Activated CD4-positive, alpha-beta T cell treated with anti-CD3 and anti-CD28 coated beads, Interleukin-2, amount 10 ng/mL, durations not matched to agents 24 days and 14 days (primary cell): Measurements from ENCODE around the gene ADAM30. TPM values are rescaled to one million over a fixed set of nuclear protein-coding genes. Genes with fewer than 3 reads are reported as not detected.
A peak's percentile ranks its signal among the peaks of the same experiment; 100 is the strongest.

Experiments used
- DNase-seq: peaks from one replicate; pipeline ENCODE4 v3.0.0; 2022
- H3K27ac Mint-ChIP-seq: one replicate; pipeline ENCODE4 v1.8.0; 2022; ENCODE audit warnings: mild to moderate bottlenecking, mixed read lengths
- H3K27me3 Mint-ChIP-seq: one replicate; pipeline ENCODE4 v1.8.0; 2022; ENCODE audit warnings: mixed read lengths
- H3K36me3 Mint-ChIP-seq: one replicate; pipeline ENCODE4 v1.8.0; 2022; ENCODE audit warnings: low read depth, mild to moderate bottlenecking, mixed read lengths
- H3K4me1 Mint-ChIP-seq: one replicate; pipeline ENCODE4 v1.8.0; 2021; ENCODE audit warnings: mixed read lengths
- H3K4me3 Mint-ChIP-seq: one replicate; pipeline ENCODE4 v1.8.0; 2022; ENCODE audit warnings: mild to moderate bottlenecking, moderate library complexity, mixed read lengths
- H3K9me3 Mint-ChIP-seq: one replicate; pipeline ENCODE4 v1.8.0; 2021; ENCODE audit warnings: mixed read lengths
- intact Hi-C: fragments of 100-400 bp; cut with micrococcal nuclease; formaldehyde crosslinking; loops from one replicate; pipeline ENCODE4 v1.15.1; 2023
- total RNA-seq: library from RNA; stranded (reverse); gene quantifications from 2 replicates; pipeline ENCODE4 v1.2.3, GENCODE V29; 2022

Gene ADAM30
- total RNA-seq = not detected in 2 replicates

- Mint-ChIP-seq H3K4me3 (no peak within 1 kb of the TSS), H3K27ac (no peak within 1 kb of the TSS), H3K4me1 (peaks cover 26% of the 10 kb centered on the region), H3K27me3 (peaks cover 12% of the 10 kb centered on the region), H3K9me3 (no peaks in the 10 kb centered on the region), H3K36me3 (no peaks in the 10 kb centered on the region)
- DNase-seq = no peak
- intact Hi-C loops = no loop called here
Measured at GRCh38 chr1:119896303-119896702, at the start of gene ADAM30. Gene ADAM30, minus strand, starts transcription at chr1:119896515. Its CDS starts 179 bp downstream, at chr1:119896336.

- intact Hi-C loops = loop anchor here (10.0 kb wide), 2 partner anchors 198 to 202 kb away; no protein-coding TSS in a partner anchor
- no peak for DNase-seq
- peaks cover 40% of the 10 kb centered on the region for H3K36me3 Mint-ChIP-seq
- no peaks in the 10 kb centered on the region for H3K27me3 Mint-ChIP-seq
- H3K4me3 Mint-ChIP-seq = no peak overlapping the region
- no peaks in the 10 kb centered on the region for H3K9me3 Mint-ChIP-seq
- no peak overlapping the region for H3K27ac Mint-ChIP-seq
- H3K4me1 Mint-ChIP-seq = peaks cover 4% of the 10 kb centered on the region
Measured at GRCh38 chr1:119943216-119943615, 46.9 kb upstream of the ADAM30 start.

GRCh38 chr1:119941392-119941791, 45.1 kb upstream of the ADAM30 start:
- peak; percentile 44 for DNase-seq
- intact Hi-C loops = loop anchor here (10.0 kb wide), 2 partner anchors 197 to 203 kb away; no protein-coding TSS in a partner anchor
- H3K27ac Mint-ChIP-seq = no peak overlapping the region
- H3K9me3 Mint-ChIP-seq = no peaks in the 10 kb centered on the region
- H3K4me1 Mint-ChIP-seq = peaks cover 4% of the 10 kb centered on the region
- H3K27me3 Mint-ChIP-seq = no peaks in the 10 kb centered on the region
- no peak overlapping the region for H3K4me3 Mint-ChIP-seq
- H3K36me3 Mint-ChIP-seq = peaks cover 47% of the 10 kb centered on the region

- Mint-ChIP-seq H3K4me1 (peaks cover 4% of the 10 kb centered on the region), H3K4me3 (no peak overlapping the region), H3K9me3 (no peaks in the 10 kb centered on the region), H3K27ac (no peak overlapping the region), H3K27me3 (no peaks in the 10 kb centered on the region), H3K36me3 (peaks cover 48% of the 10 kb centered on the region)
- intact Hi-C loops = loop anchor here (10.0 kb wide), 2 partner anchors 196 to 204 kb away; no protein-coding TSS in a partner anchor
- no peak for DNase-seq
Measured at GRCh38 chr1:119940697-119941096, 44.4 kb upstream of the ADAM30 start.

GRCh38 chr1:119937198-119937597, 40.9 kb upstream of the ADAM30 start:
- Mint-ChIP-seq H3K27ac (no peak overlapping the region), H3K9me3 (peaks cover 9% of the 10 kb centered on the region), H3K4me1 (peaks cover 2% of the 10 kb centered on the region), H3K36me3 (peaks cover 72% of the 10 kb centered on the region), H3K4me3 (no peak overlapping the region), H3K27me3 (no peaks in the 10 kb centered on the region)
- DNase-seq = peak; percentile 51
- intact Hi-C loops = no loop called here

- DNase-seq = peak; percentile 37
- H3K27ac Mint-ChIP-seq = no peak overlapping the region
- H3K9me3 Mint-ChIP-seq = peaks cover 9% of the 10 kb centered on the region
- H3K36me3 Mint-ChIP-seq = peaks cover 66% of the 10 kb centered on the region
- H3K4me3 Mint-ChIP-seq = no peak overlapping the region
- H3K27me3 Mint-ChIP-seq = no peaks in the 10 kb centered on the region
- H3K4me1 Mint-ChIP-seq = peaks cover 2% of the 10 kb centered on the region
- intact Hi-C loops = no loop called here
Measured at GRCh38 chr1:119935915-119936314, 39.6 kb upstream of the ADAM30 start.

- Mint-ChIP-seq H3K4me1 (peaks cover under 1% of the 10 kb centered on the region), H3K27me3 (no peaks in the 10 kb centered on the region), H3K36me3 (peaks cover 63% of the 10 kb centered on the region), H3K27ac (no peak overlapping the region), H3K9me3 (peaks cover 9% of the 10 kb centered on the region), H3K4me3 (no peak overlapping the region)
- intact Hi-C loops = no loop called here
- peak; percentile 47 for DNase-seq
Measured at GRCh38 chr1:119935373-119935772, 39.1 kb upstream of the ADAM30 start.

- H3K4me3 Mint-ChIP-seq = no peak overlapping the region
Measured at GRCh38 chr1:119933397-119933796, 37.1 kb upstream of the ADAM30 start.

GRCh38 chr1:119929643-119930315, 33.5 kb upstream of the ADAM30 start:
- Mint-ChIP-seq H3K27me3 (no peaks in the 10 kb centered on the region), H3K4me1 (no peaks in the 10 kb centered on the region), H3K9me3 (peaks cover 9% of the 10 kb centered on the region), H3K4me3 (no peak overlapping the region), H3K27ac (no peak overlapping the region), H3K36me3 (peaks cover 55% of the 10 kb centered on the region)
- peak; percentile 5 for DNase-seq
- intact Hi-C loops = no loop called here

More at GRCh38 chr1:119933397-119933796, 37.1 kb upstream of the ADAM30 start:
- Mint-ChIP-seq H3K36me3 (peaks cover 58% of the 10 kb centered on the region), H3K9me3 (peaks cover 9% of the 10 kb centered on the region), H3K27me3 (no peaks in the 10 kb centered on the region), H3K4me1 (no peaks in the 10 kb centered on the region), H3K27ac (no peak overlapping the region)
- no peak for DNase-seq
- intact Hi-C loops = no loop called here

GRCh38 chr1:119926553-119926952, 30.2 kb upstream of the ADAM30 start:
- H3K4me3 Mint-ChIP-seq = no peak overlapping the region
- H3K4me1 Mint-ChIP-seq = no peaks in the 10 kb centered on the region
- no peaks in the 10 kb centered on the region for H3K27me3 Mint-ChIP-seq
- H3K9me3 Mint-ChIP-seq = no peaks in the 10 kb centered on the region
- no peak overlapping the region for H3K27ac Mint-ChIP-seq
- DNase-seq = peak; percentile 26
- peaks cover 55% of the 10 kb centered on the region for H3K36me3 Mint-ChIP-seq
- intact Hi-C loops = no loop called here

GRCh38 chr1:119924948-119925898, 28.9 kb upstream of the ADAM30 start:
- intact Hi-C loops = no loop called here
- DNase-seq = peak; percentile 52
- H3K27ac Mint-ChIP-seq = peak overlapping the region; percentile 4
- no peaks in the 10 kb centered on the region for H3K4me1 Mint-ChIP-seq
- H3K36me3 Mint-ChIP-seq = peaks cover 66% of the 10 kb centered on the region
- no peak overlapping the region for H3K4me3 Mint-ChIP-seq
- H3K9me3 Mint-ChIP-seq = no peaks in the 10 kb centered on the region
- no peaks in the 10 kb centered on the region for H3K27me3 Mint-ChIP-seq

- intact Hi-C loops = no loop called here
- H3K9me3 Mint-ChIP-seq = no peaks in the 10 kb centered on the region
- peaks cover 81% of the 10 kb centered on the region for H3K36me3 Mint-ChIP-seq
- no peak overlapping the region for H3K27ac Mint-ChIP-seq
- DNase-seq = peak; percentile 48
- H3K27me3 Mint-ChIP-seq = no peaks in the 10 kb centered on the region
- no peaks in the 10 kb centered on the region for H3K4me1 Mint-ChIP-seq
- H3K4me3 Mint-ChIP-seq = no peak overlapping the region
Measured at GRCh38 chr1:119920104-119920968, 24.0 kb upstream of the ADAM30 start.

GRCh38 chr1:119919241-119919640, 22.9 kb upstream of the ADAM30 start:
- Mint-ChIP-seq H3K4me1 (no peaks in the 10 kb centered on the region), H3K36me3 (peaks cover 80% of the 10 kb centered on the region), H3K4me3 (no peak overlapping the region)

More at GRCh38 chr1:119919241-119919640, 22.9 kb upstream of the ADAM30 start:
- no peaks in the 10 kb centered on the region for H3K9me3 Mint-ChIP-seq
- intact Hi-C loops = no loop called here
- DNase-seq = peak; percentile 47
- H3K27ac Mint-ChIP-seq = no peak overlapping the region
- no peaks in the 10 kb centered on the region for H3K27me3 Mint-ChIP-seq
